ENCODE data around the gene LRP1. TPM values are rescaled to one million over a fixed set of nuclear protein-coding genes. Genes with fewer than 3 reads are reported as not detected.

LRP1 gene
- total RNA-seq, 3 donors from 2014 or later (not counting 1 experiment from before 2014, with no cell fraction given), result 6.7 to 13.1 (median 9.5) TPM

DNA sequence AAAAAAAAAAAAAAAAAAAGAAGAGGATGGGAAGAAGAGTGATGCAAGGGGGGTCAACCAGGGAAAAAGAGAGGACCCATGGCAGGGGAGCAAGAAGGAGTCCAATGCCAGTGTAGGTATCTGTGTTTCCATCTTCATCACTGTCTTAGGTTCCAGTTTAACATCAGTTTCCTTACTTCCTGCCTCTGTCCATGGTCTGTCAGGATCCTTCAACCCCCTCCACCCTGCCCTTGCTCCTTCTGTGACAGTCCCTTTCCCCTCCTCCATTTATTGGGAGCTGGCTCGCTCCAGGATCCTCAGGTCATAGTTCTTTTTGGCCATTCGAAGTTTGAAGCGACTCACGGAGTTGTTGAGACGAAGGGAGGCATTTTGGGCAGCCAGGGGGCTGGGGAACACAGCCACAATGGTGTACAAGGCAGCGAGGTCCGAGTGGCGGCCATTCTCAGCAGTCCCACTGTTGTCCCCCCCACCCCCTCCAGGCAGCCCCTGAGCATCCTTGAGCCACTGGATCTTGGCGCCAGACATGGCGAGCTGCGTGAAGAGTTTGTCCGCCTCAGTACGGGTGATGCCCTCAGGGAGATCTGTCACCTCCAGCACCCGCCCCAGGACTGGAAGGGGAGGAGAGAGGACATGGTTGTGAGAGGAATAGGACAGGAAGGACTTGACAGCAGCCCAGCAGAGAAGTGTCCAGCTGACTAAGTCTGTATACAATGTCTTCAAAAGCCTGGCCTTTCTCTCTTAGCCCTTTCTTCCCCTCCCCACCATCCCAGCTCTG is 126.4 kb downstream of the LRP1 start:
- no peaks in the 10 kb centered on the region for H3K4me1 ChIP-seq (ENCODE audit: control insufficient read depth, insufficient read depth, low read length)
- H3K9me3 ChIP-seq (ENCODE audit: control insufficient read depth, insufficient read depth, low read length), result no peaks in the 10 kb centered on the region
- Mint-ChIP-seq H3K4me1 (no peaks in the 10 kb centered on the region), H3K4me3 (no peak overlapping the region), H3K27me3 (ENCODE audit: low read depth in 2 of 2) (no peaks in the 10 kb centered on the region), H3K36me3 (no peaks in the 10 kb centered on the region), H3K27ac (no peak overlapping the region), H3K9me3 (no peaks in the 10 kb centered on the region)
- no peak overlapping the region for H3K27ac ChIP-seq (ENCODE audit: low read length)
- H3K27me3 ChIP-seq (ENCODE audit: control insufficient read depth, insufficient read depth, low read length), result no peaks in the 10 kb centered on the region
- H3K4me3 ChIP-seq (ENCODE audit: low read length), result no peak overlapping the region
- TF ChIP-seq, protein P1, sequence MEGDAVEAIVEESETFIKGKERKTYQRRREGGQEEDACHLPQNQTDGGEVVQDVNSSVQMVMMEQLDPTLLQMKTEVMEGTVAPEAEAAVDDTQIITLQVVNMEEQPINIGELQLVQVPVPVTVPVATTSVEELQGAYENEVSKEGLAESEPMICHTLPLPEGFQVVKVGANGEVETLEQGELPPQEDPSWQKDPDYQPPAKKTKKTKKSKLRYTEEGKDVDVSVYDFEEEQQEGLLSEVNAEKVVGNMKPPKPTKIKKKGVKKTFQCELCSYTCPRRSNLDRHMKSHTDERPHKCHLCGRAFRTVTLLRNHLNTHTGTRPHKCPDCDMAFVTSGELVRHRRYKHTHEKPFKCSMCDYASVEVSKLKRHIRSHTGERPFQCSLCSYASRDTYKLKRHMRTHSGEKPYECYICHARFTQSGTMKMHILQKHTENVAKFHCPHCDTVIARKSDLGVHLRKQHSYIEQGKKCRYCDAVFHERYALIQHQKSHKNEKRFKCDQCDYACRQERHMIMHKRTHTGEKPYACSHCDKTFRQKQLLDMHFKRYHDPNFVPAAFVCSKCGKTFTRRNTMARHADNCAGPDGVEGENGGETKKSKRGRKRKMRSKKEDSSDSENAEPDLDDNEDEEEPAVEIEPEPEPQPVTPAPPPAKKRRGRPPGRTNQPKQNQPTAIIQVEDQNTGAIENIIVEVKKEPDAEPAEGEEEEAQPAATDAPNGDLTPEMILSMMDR (IDR thresholded peaks at IDR 0.05), result no peak
- no peak for ATAC-seq
- peaks cover 42% of the 10 kb centered on the region for H3K36me3 ChIP-seq (ENCODE audit: control insufficient read depth, insufficient read depth, low read length)
- DNase-seq, result no peak
- intact Hi-C loops (cut with micrococcal nuclease), result no loop called here
- 98% methylated on average over 14 of the region's 14 CpGs for WGBS (ENCODE audit: insufficient coverage)

DNA sequence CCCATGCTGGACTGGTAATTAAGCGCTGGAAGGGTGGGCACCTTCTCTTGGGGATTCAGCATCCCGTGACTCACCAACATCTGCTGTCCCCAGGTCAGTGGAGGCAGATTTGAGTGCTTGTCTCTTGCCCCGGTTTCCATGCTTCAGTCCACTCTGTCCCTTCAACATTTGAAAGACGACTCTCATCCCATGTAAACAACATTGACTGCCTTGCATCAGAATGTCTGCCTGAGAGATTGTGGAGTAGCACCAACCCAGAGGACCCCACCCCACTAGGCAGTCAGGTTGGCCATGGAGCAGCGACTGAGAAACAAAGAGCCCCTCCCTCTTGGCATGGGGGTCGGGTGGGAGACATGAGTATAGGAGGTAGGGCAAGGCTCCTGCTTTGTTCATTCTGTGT is 127.6 kb downstream of the LRP1 start:
- TF ChIP-seq, protein P1 (IDR thresholded peaks at IDR 0.05), result no peak
- H3K9me3 ChIP-seq (ENCODE audit: control insufficient read depth, insufficient read depth, low read length), result no peaks in the 10 kb centered on the region
- H3K4me3 ChIP-seq (ENCODE audit: low read length), result no peak overlapping the region
- ATAC-seq (no peak), DNase-seq (no peak)
- intact Hi-C loops (cut with micrococcal nuclease), result no loop called here
- Mint-ChIP-seq H3K27me3 (ENCODE audit: low read depth in 2 of 2) (no peaks in the 10 kb centered on the region), H3K9me3 (no peaks in the 10 kb centered on the region), H3K36me3 (no peaks in the 10 kb centered on the region), H3K27ac (no peak overlapping the region), H3K4me3 (no peak overlapping the region), H3K4me1 (no peaks in the 10 kb centered on the region)
- no peaks in the 10 kb centered on the region for H3K27me3 ChIP-seq (ENCODE audit: control insufficient read depth, insufficient read depth, low read length)
- 92% methylated on average over 6 of the region's 6 CpGs for WGBS (ENCODE audit: insufficient coverage)
- no peaks in the 10 kb centered on the region for H3K4me1 ChIP-seq (ENCODE audit: control insufficient read depth, insufficient read depth, low read length)
- no peak overlapping the region for H3K27ac ChIP-seq (ENCODE audit: low read length)
- H3K36me3 ChIP-seq (ENCODE audit: control insufficient read depth, insufficient read depth, low read length), result peaks cover 50% of the 10 kb centered on the region

DNA sequence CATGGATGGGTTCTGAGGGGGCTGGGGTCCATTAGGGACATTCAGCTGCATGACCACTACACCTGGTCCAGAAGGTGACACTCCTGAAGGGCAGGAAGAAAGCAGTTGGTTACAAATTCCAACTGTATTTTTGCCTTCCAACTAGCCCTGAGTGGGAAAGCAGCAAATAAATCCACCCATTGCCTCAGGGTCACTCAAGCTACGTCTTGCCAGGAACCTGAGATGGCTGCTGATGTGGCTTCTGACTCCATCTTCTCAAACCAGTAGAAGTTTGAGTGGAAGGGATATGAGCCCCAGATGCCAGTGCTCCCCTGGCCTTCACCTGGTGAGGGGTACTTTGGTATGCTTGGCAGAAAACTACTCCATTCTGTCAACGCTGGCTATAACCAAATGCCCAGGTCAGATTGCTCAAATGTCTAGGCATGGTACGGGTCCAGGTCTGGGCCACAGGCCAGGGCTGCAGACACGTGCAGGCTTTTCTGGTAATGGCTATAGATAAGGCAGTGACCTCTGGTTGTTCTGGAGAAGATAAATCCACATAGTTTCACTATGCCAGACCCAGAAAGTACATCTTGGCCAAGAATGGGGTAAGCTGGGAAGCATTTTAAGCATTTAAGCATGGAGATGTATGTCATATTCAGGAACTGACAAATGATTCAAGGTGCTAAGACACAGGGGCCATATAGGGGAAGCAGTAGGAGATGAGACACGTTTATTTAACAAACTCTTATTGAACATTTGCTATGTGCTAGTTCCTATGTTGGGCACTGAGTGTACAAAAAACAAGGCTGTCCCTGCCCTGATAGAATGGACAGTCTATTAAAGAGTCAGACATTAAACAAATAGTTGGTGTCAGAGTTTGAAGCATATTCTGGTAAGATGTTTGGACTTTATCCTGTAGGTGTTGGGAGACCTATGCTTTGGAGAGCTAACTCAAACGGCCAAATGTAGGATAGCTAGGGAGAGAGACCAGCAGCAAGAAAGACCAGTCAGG is 131.0 kb downstream of the LRP1 start:
- ATAC-seq (no peak), DNase-seq (no peak)
- intact Hi-C loops (cut with micrococcal nuclease), result no loop called here
- Mint-ChIP-seq H3K36me3 (no peaks in the 10 kb centered on the region), H3K9me3 (no peaks in the 10 kb centered on the region), H3K4me1 (peaks cover 4% of the 10 kb centered on the region in 2 donors), H3K27ac (no peak overlapping the region), H3K4me3 (no peak overlapping the region), H3K27me3 (ENCODE audit: low read depth in 2 of 2) (no peaks in the 10 kb centered on the region)
- no peaks in the 10 kb centered on the region for H3K27me3 ChIP-seq (ENCODE audit: control insufficient read depth, insufficient read depth, low read length)
- 81% methylated on average over 6 of the region's 6 CpGs for WGBS (ENCODE audit: insufficient coverage)
- H3K4me1 ChIP-seq (ENCODE audit: control insufficient read depth, insufficient read depth, low read length), result peaks cover 6% of the 10 kb centered on the region
- no peak overlapping the region for H3K27ac ChIP-seq (ENCODE audit: low read length)
- H3K9me3 ChIP-seq (ENCODE audit: control insufficient read depth, insufficient read depth, low read length), result no peaks in the 10 kb centered on the region
- H3K4me3 ChIP-seq (ENCODE audit: low read length), result no peak overlapping the region
- TF ChIP-seq, protein P1 (IDR thresholded peaks at IDR 0.05), result no peak
- H3K36me3 ChIP-seq (ENCODE audit: control insufficient read depth, insufficient read depth, low read length), result peaks cover 66% of the 10 kb centered on the region
